B cell (primary cell): ENCODE measurements around the gene TRMO.

Experiments used
- EZH2 ChIP-seq: IDR thresholded peaks from 2 replicates; pipeline ENCODE4 v1.6.1; 2012; ENCODE audit warnings: borderline replicate concordance, low read depth, mild to moderate bottlenecking, moderate library complexity, low read length; ENCODE audit not compliant: insufficient read depth, poor library complexity, severe bottlenecking
- TF ChIP-seq, protein P1 (sequence below): fragments of 200-600 bp; IDR thresholded peaks from one replicate; pipeline ENCODE4 v1.8.0; 2022; ENCODE audit warnings: antibody characterized with exemption, mild to moderate bottlenecking

DNA sequence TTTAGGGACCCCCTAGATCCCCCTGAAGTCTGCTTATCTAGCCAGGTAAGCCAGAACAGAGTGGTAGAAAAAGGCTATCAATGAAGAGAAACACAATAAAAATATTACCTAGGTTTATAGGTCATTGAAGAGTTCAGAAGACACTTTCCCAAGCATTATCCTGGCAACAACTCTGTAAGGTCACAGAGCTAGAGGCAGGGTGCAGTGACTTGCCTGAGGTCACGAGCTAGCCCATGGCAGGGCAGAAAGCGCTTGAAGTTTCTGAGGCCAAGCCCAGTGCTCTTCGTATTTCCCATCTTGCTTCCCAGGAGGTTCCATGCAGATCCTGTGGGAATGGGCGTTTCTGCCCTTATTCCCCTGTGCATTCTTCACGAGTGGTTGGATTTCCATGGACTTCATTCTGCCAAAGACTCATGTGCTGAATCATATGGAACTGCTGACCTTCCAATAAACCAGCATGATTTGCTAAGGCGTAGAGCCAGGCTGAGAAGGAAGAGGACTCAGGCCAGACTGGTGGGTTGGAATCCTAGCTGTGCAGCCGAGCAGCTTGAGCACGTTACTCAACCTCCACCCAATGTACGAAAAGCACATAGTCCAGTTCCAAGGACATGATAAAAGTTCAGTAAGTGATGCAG, 22.1 kb downstream of the TRMO start:
- TF ChIP-seq, protein P1, sequence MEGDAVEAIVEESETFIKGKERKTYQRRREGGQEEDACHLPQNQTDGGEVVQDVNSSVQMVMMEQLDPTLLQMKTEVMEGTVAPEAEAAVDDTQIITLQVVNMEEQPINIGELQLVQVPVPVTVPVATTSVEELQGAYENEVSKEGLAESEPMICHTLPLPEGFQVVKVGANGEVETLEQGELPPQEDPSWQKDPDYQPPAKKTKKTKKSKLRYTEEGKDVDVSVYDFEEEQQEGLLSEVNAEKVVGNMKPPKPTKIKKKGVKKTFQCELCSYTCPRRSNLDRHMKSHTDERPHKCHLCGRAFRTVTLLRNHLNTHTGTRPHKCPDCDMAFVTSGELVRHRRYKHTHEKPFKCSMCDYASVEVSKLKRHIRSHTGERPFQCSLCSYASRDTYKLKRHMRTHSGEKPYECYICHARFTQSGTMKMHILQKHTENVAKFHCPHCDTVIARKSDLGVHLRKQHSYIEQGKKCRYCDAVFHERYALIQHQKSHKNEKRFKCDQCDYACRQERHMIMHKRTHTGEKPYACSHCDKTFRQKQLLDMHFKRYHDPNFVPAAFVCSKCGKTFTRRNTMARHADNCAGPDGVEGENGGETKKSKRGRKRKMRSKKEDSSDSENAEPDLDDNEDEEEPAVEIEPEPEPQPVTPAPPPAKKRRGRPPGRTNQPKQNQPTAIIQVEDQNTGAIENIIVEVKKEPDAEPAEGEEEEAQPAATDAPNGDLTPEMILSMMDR = no peak
- TF ChIP-seq EZH2 = no peak
